Endothelial cell of umbilical vein (primary cell): ENCODE data around the gene KLF2. TPM values are rescaled to one million over a fixed set of nuclear protein-coding genes. Genes with fewer than 3 reads are reported as not detected.

Experiments
- BruUV-seq: library from RNA; stranded (reverse); fragments of 400-500 nt; replicated peaks from 2 replicates; lab custom pipeline; 2021; lab: Mats Ljungman, UMichigan
- CTCF ChIA-PET: fragments of 300-600, 350-600 bp; sonication (Branson Sonifier 250); formaldehyde crosslinking; loops from one replicate; lab custom pipeline; 2021; ENCODE audit warnings: antibody characterized with exemption, inconsistent platforms; lab: Charles Lee
- POLR2A ChIA-PET: fragments of 300-600, 350-600 bp; sonication (Branson Sonifier 250); formaldehyde crosslinking; loops from one replicate; lab custom pipeline; 2021; ENCODE audit warnings: antibody characterized with exemption, inconsistent platforms; lab: Charles Lee
- DNase-seq: peaks from one replicate; pipeline ENCODE4 v3.0.0-alpha.2; 2011; ENCODE audit warnings: low read depth, low spot score
- FAIRE-seq: peaks from 2 replicates; lab custom pipeline; 2011; peaks lifted over from hg19 to GRCh38; lab: Jason Lieb, UNC
- H2AFZ ChIP-seq: 2 replicates; pipeline ENCODE4 v1.6.0; 2012; ENCODE audit warnings: low read depth, low read length, control low read depth, inconsistent platforms
- H3K27ac ChIP-seq: 2 replicates; pipeline ENCODE4 v1.5.1; 2011; ENCODE audit warnings: low read depth, mild to moderate bottlenecking, control low read depth, low read length, moderate library complexity; ENCODE audit not compliant: insufficient read depth
- H3K27me3 ChIP-seq, 2 experiments: 2 replicates each; pipeline versions ENCODE4 v1.6.0 to v1.6.1; 2011; ENCODE audit warnings: low read length in 2 of 2, mixed read lengths in 1 of 2; ENCODE audit not compliant: control insufficient read depth in 2 of 2, insufficient read depth in 2 of 2
- H3K36me3 ChIP-seq, 2 experiments: 2 replicates in 1 of 2; 3 replicates in 1 of 2; pipeline ENCODE4 v1.5.1; 2011; ENCODE audit warnings: low read length in 2 of 2, mild to moderate bottlenecking in 1 of 2, moderate library complexity in 1 of 2; ENCODE audit not compliant: control insufficient read depth in 2 of 2, insufficient read depth in 2 of 2; ENCODE audit errors: extremely low read depth in 1 of 2
- H3K4me1 ChIP-seq: 3 replicates; pipeline ENCODE4 v1.5.1; 2011; ENCODE audit warnings: mild to moderate bottlenecking, low read length; ENCODE audit not compliant: control insufficient read depth, insufficient read depth; ENCODE audit errors: extremely low read depth
- H3K4me2 ChIP-seq: 2 replicates; pipeline ENCODE4 v1.6.1; 2011; ENCODE audit warnings: low read length, control low read depth, mixed read lengths; ENCODE audit not compliant: insufficient read depth
- H3K4me3 ChIP-seq, 3 experiments: fragments of 200-600 bp in 1 of 3; sonication (generic), shearing (Covaris generic) in 1 of 3; replicated peaks in 1 of 3; 2 replicates each; pipeline ENCODE4 v1.5.1; 2011 to 2016; ENCODE audit warnings: control low read depth in 3 of 3, low read length in 3 of 3, mild to moderate bottlenecking in 2 of 3, inconsistent platforms in 1 of 3, low read depth in 1 of 3, moderate library complexity in 1 of 3; ENCODE audit not compliant: insufficient read depth in 1 of 3
- H3K79me2 ChIP-seq: 2 replicates; pipeline ENCODE4 v1.6.0; 2012; ENCODE audit warnings: low read length, inconsistent platforms; ENCODE audit not compliant: control insufficient read depth, insufficient read depth
- H3K9ac ChIP-seq: replicated peaks from 2 replicates; pipeline ENCODE3; 2011; ENCODE audit warnings: low read length, control low read depth; ENCODE audit not compliant: insufficient read depth; ENCODE audit errors: extremely low read depth
- H3K9me1 ChIP-seq: replicated peaks from 3 replicates; pipeline ENCODE4 v1.6.0; 2011; ENCODE audit warnings: mild to moderate bottlenecking, low read length; ENCODE audit not compliant: control insufficient read depth, insufficient read depth; ENCODE audit errors: extremely low read depth
- H3K9me3 ChIP-seq: replicated peaks from 2 replicates; pipeline ENCODE4 v1.5.1; 2012; ENCODE audit warnings: low read length, inconsistent platforms; ENCODE audit not compliant: control insufficient read depth, insufficient read depth
- H4K20me1 ChIP-seq: replicated peaks from 2 replicates; pipeline ENCODE3; 2011; ENCODE audit warnings: mild to moderate bottlenecking, low read length; ENCODE audit not compliant: control insufficient read depth, insufficient read depth; ENCODE audit errors: extremely low read depth
- CTCF ChIP-seq, 2 donors: IDR thresholded peaks; 1 replicate in 1 of 2; 2 replicates in 1 of 2; pipeline ENCODE4 v1.5.1; 2011; ENCODE audit warnings: low read length in 2 of 2, mild to moderate bottlenecking in 2 of 2, moderate library complexity in 2 of 2, control low read depth in 1 of 2, inconsistent platforms in 1 of 2, low read depth in 1 of 2; ENCODE audit not compliant: insufficient read depth in 1 of 2; ENCODE audit errors: extremely low read depth in 1 of 2
- EZH2 ChIP-seq: IDR thresholded peaks from 2 replicates; pipeline ENCODE4 v1.6.1; 2012; ENCODE audit warnings: borderline replicate concordance, low read depth, mild to moderate bottlenecking, moderate library complexity, low read length, inconsistent platforms; ENCODE audit not compliant: severe bottlenecking
- FOS ChIP-seq: IDR thresholded peaks from 2 replicates; pipeline ENCODE4 v1.6.1; 2011; ENCODE audit warnings: mild to moderate bottlenecking, low read length, moderate library complexity, borderline replicate concordance; ENCODE audit not compliant: insufficient read depth
- GATA2 ChIP-seq: IDR thresholded peaks from 2 replicates; pipeline ENCODE4 v1.7.0; 2011; ENCODE audit warnings: low read depth, mild to moderate bottlenecking, moderate library complexity, mixed read lengths, low read length; ENCODE audit not compliant: insufficient read length, insufficient read depth
- JUN ChIP-seq: IDR thresholded peaks from 2 replicates; pipeline ENCODE4 v1.6.1; 2011; ENCODE audit warnings: borderline replicate concordance, low read depth; ENCODE audit not compliant: insufficient read length, insufficient read depth
- MAX ChIP-seq: IDR thresholded peaks from 2 replicates; pipeline ENCODE4 v1.6.1; 2011; ENCODE audit not compliant: insufficient read depth, insufficient read length
- MYC ChIP-seq: IDR thresholded peaks from one replicate; pipeline ENCODE4 v1.6.1; 2011; ENCODE audit warnings: mild to moderate bottlenecking, low read depth, low read length
- POLR2A ChIP-seq: IDR thresholded peaks from 2 replicates; pipeline ENCODE4 v1.6.1; 2012; ENCODE audit warnings: low read depth, mild to moderate bottlenecking, control low read depth, low read length
- POLR2AphosphoS5 ChIP-seq: IDR thresholded peaks from 2 replicates; pipeline ENCODE4 v1.6.1; 2012; ENCODE audit warnings: low read depth, mild to moderate bottlenecking, control low read depth, low read length, moderate library complexity; ENCODE audit not compliant: insufficient read depth
- dilution Hi-C: fragments of 300-500 bp; cut with MboI; formaldehyde crosslinking; loops from one replicate; pipeline ENCODE4 v1.15.0; 2019; ENCODE audit warnings: low sequenced_read_pairs; ENCODE audit not compliant: extremely low pct_ligation_motif_present
- intact Hi-C: fragments of 100-400 bp; cut with micrococcal nuclease; formaldehyde crosslinking; loops from one replicate; pipeline ENCODE4 v1.10.0; 2022
- polyA plus RNA-seq, 4 experiments: library from polyadenylated mRNA; depleted of rRNA in 3 of 4; stranded (reverse) in 3 of 4; unstranded in 1 of 4; fragments of >200 nt; gene quantifications; 2 replicates each; pipeline versions ENCODE4 v1.2.1 to v1.2.3, GENCODE V29; 2011 to 2012; ENCODE audit warnings: missing spikeins in 1 of 4
- total RNA-seq: library from RNA; stranded (reverse); gene quantifications from 2 replicates; pipeline ENCODE4 v1.2.3, GENCODE V29; 2021

Gene KLF2
- total and polyA plus RNA-seq, 2 donors (not counting 3 experiments of a cell fraction or from before 2014, with no cell fraction given): 23.4 to 30.3 TPM

- TF ChIP-seq MAX (no peak), FOS (no peak), JUN (no peak), CTCF (IDR thresholded peaks at IDR 0.05; ENCODE audit: extremely low read depth in 1 of 2, insufficient read depth in 1 of 2, low read depth in 1 of 2, low read length in 2 of 2) (no peak), POLR2AphosphoS5 (no peak), MYC (no peak), EZH2 (no peak), POLR2A (no peak), GATA2 (no peak)
- dilution Hi-C loops (no loop called here), intact Hi-C loops (no loop called here)
- Histone ChIP-seq H3K9ac (no peak overlapping the region), H3K4me2 (no peak overlapping the region), H3K79me2 (no peaks in the 10 kb centered on the region), H3K4me1 (peaks cover 13% of the 10 kb centered on the region), H3K9me1 (no peaks in the 10 kb centered on the region), H2AFZ (no peak overlapping the region), H3K4me3 (no peak overlapping the region), H3K27me3 (no peaks in the 10 kb centered on the region), H4K20me1 (no peaks in the 10 kb centered on the region), H3K27ac (no peak overlapping the region), H3K36me3 (peaks cover 3 to 7% of the 10 kb centered on the region in 2 experiments), H3K9me3 (no peaks in the 10 kb centered on the region)
- no TSS peak for BruUV-seq
- ChIA-PET CTCF (interaction anchor here (1.1 to 2.3 kb wide), 6 partner anchors 11 to 153 kb away, joined by 3 to 21 read pairs (median 5); no protein-coding TSS in a partner anchor), POLR2A (interaction anchor here (1.0 to 1.3 kb wide), 2 partner anchors 37 to 50 kb away, joined by 4 to 5 read pairs; no protein-coding TSS in a partner anchor)
- DNase-seq (no peak), FAIRE-seq (no peak)
Observed at GRCh38 chr19:16375936-16376185, 51.2 kb downstream of the KLF2 start.
